Karpas-422 (cell line): ENCODE measurements around the gene PTPRG. TPM values are rescaled to one million over a fixed set of nuclear protein-coding genes. Genes with fewer than 3 reads are reported as not detected.

Experiments
- DNase-seq: peaks from one replicate; pipeline ENCODE4 v3.0.0-alpha.2; 2015
- H2AFZ ChIP-seq: fragments of 200-600 bp; sonication (generic); 2 replicates; pipeline ENCODE4 v1.6.1; 2014; ENCODE audit warnings: antibody characterized with exemption, low read length, mixed read lengths
- H3K27ac ChIP-seq: fragments of 200-600 bp; sonication (generic); 2 replicates; pipeline ENCODE4 v1.5.1; 2014; ENCODE audit warnings: mild to moderate bottlenecking, low read length, moderate library complexity
- H3K27me3 ChIP-seq: fragments of 200-600 bp; sonication (generic); 2 replicates; pipeline ENCODE4 v1.6.1; 2014; ENCODE audit warnings: low read length, mixed read lengths
- H3K36me3 ChIP-seq: fragments of 200-600 bp; sonication (generic); 2 replicates; pipeline ENCODE4 v1.6.1; 2014; ENCODE audit warnings: low read length, mixed read lengths; ENCODE audit not compliant: insufficient read depth
- H3K4me1 ChIP-seq: fragments of 200-600 bp; sonication (generic); 2 replicates; pipeline ENCODE4 v1.6.1; 2014; ENCODE audit warnings: mild to moderate bottlenecking, low read length, mixed read lengths
- H3K4me2 ChIP-seq: fragments of 200-600 bp; sonication (generic); 2 replicates; pipeline ENCODE4 v1.6.1; 2014; ENCODE audit warnings: low read length, low read depth, mild to moderate bottlenecking; ENCODE audit not compliant: poor library complexity, severe bottlenecking
- H3K4me3 ChIP-seq: fragments of 200-600 bp; sonication (generic); 2 replicates; pipeline ENCODE4 v1.5.1; 2014; ENCODE audit warnings: mild to moderate bottlenecking, antibody characterized with exemption, low read length, mixed read lengths
- H3K79me2 ChIP-seq: fragments of 200-600 bp; sonication (generic); 2 replicates; pipeline ENCODE4 v1.6.1; 2014; ENCODE audit warnings: mild to moderate bottlenecking, low read length, mixed read lengths
- H3K9ac ChIP-seq: fragments of 200-600 bp; sonication (generic); 2 replicates; pipeline ENCODE4 v1.6.0; 2014; ENCODE audit warnings: low read length
- H3K9me2 ChIP-seq: fragments of 200-600 bp; sonication (generic), shearing (Covaris generic); replicated peaks from 2 replicates; pipeline ENCODE4 v1.6.0; 2014; ENCODE audit warnings: mild to moderate bottlenecking, low read length, moderate library complexity; ENCODE audit not compliant: insufficient read depth
- H3K9me3 ChIP-seq: fragments of 300-700, 200-600 bp; sonication (generic); 2 replicates; pipeline ENCODE4 v1.6.1; 2014; ENCODE audit warnings: low read length, mixed read lengths
- H4K20me1 ChIP-seq: fragments of 200-600 bp; sonication (generic); 2 replicates; pipeline ENCODE4 v1.6.1; 2014; ENCODE audit warnings: mild to moderate bottlenecking, antibody characterized with exemption, low read length, low read depth; ENCODE audit not compliant: insufficient read depth
- total RNA-seq: library from RNA; depleted of rRNA; stranded (reverse); fragments of >200 nt; shearing (Covaris generic); gene quantifications from 2 replicates; pipeline ENCODE4 v1.2.3, GENCODE V29; 2014; ENCODE audit warnings: low replicate concordance

The PTPRG gene
- total RNA-seq, 1 experiment from 2014 or later, result not detected

- H3K79me2 ChIP-seq, result no peaks in the 10 kb centered on the region
- H4K20me1 ChIP-seq, result no peaks in the 10 kb centered on the region
These were observed 367.5 kb downstream of the PTPRG start for GRCh38 chr3:61928776-61929314.

GRCh38 chr3:61929617-61930016 lies 368.2 kb downstream of the PTPRG start:
- Histone ChIP-seq H4K20me1 (no peaks in the 10 kb centered on the region), H3K27ac (no peak overlapping the region), H3K4me2 (no peak overlapping the region), H3K4me1 (no peaks in the 10 kb centered on the region), H3K9ac (no peak overlapping the region), H3K9me2 (no peaks in the 10 kb centered on the region), H3K27me3 (no peaks in the 10 kb centered on the region), H3K9me3 (no peaks in the 10 kb centered on the region; the same call in 1 of the 2 replicates), H3K79me2 (no peaks in the 10 kb centered on the region), H2AFZ (no peak overlapping the region), H3K4me3 (no peak overlapping the region), H3K36me3 (no peaks in the 10 kb centered on the region)
- DNase-seq, result no peak

More at GRCh38 chr3:61928776-61929314, 367.5 kb downstream of the PTPRG start:
- Histone ChIP-seq H3K4me1 (no peaks in the 10 kb centered on the region), H3K27ac (no peak overlapping the region), H3K9ac (no peak overlapping the region), H3K4me3 (no peak overlapping the region), H3K27me3 (no peaks in the 10 kb centered on the region), H3K36me3 (no peaks in the 10 kb centered on the region), H3K9me2 (no peaks in the 10 kb centered on the region), H3K4me2 (no peak overlapping the region), H2AFZ (no peak overlapping the region), H3K9me3 (no peaks in the 10 kb centered on the region)
- no peak for DNase-seq

GRCh38 chr3:61932499-61932898 lies 371.1 kb downstream of the PTPRG start:
- Histone ChIP-seq H3K9me2 (no peaks in the 10 kb centered on the region), H3K4me1 (no peaks in the 10 kb centered on the region), H3K27me3 (no peaks in the 10 kb centered on the region), H3K36me3 (no peaks in the 10 kb centered on the region), H3K4me2 (no peak overlapping the region), H3K4me3 (no peak overlapping the region), H3K27ac (no peak overlapping the region), H3K9me3 (no peaks in the 10 kb centered on the region; the same call in 1 of the 2 replicates), H3K9ac (no peak overlapping the region), H3K79me2 (no peaks in the 10 kb centered on the region), H4K20me1 (no peaks in the 10 kb centered on the region), H2AFZ (no peak overlapping the region)
- no peak for DNase-seq

- no peaks in the 10 kb centered on the region; the same call in 1 of the 2 replicates for H3K9me3 ChIP-seq
- H3K36me3 ChIP-seq, result no peaks in the 10 kb centered on the region
- no peak overlapping the region for H2AFZ ChIP-seq
- H3K9me2 ChIP-seq, result no peaks in the 10 kb centered on the region
- no peaks in the 10 kb centered on the region for H3K27me3 ChIP-seq
- no peaks in the 10 kb centered on the region for H3K79me2 ChIP-seq
- no peak overlapping the region for H3K9ac ChIP-seq
- no peaks in the 10 kb centered on the region for H4K20me1 ChIP-seq
- no peak overlapping the region for H3K4me2 ChIP-seq
- DNase-seq, result no peak
- no peak overlapping the region for H3K4me3 ChIP-seq
- H3K4me1 ChIP-seq, result no peaks in the 10 kb centered on the region
- no peak overlapping the region for H3K27ac ChIP-seq
These were observed 372.6 kb downstream of the PTPRG start for GRCh38 chr3:61933798-61934504.

- no peaks in the 10 kb centered on the region; the same call in 1 of the 2 replicates for H3K9me3 ChIP-seq
- H3K79me2 ChIP-seq, result no peaks in the 10 kb centered on the region
- no peak overlapping the region for H2AFZ ChIP-seq
- no peaks in the 10 kb centered on the region for H4K20me1 ChIP-seq
- no peaks in the 10 kb centered on the region for H3K36me3 ChIP-seq
- DNase-seq, result no peak
- no peak overlapping the region for H3K9ac ChIP-seq
- H3K27me3 ChIP-seq, result no peaks in the 10 kb centered on the region
- no peaks in the 10 kb centered on the region for H3K9me2 ChIP-seq
- H3K27ac ChIP-seq, result no peak overlapping the region
- H3K4me3 ChIP-seq, result no peak overlapping the region
- H3K4me1 ChIP-seq, result no peaks in the 10 kb centered on the region
- no peak overlapping the region for H3K4me2 ChIP-seq
These were observed 373.1 kb downstream of the PTPRG start for GRCh38 chr3:61934505-61934871.

- no peak for DNase-seq
- Histone ChIP-seq H3K36me3 (no peaks in the 10 kb centered on the region), H3K27me3 (no peaks in the 10 kb centered on the region), H3K79me2 (no peaks in the 10 kb centered on the region), H3K9me3 (no peaks in the 10 kb centered on the region; the same call in 1 of the 2 replicates), H3K9ac (no peak overlapping the region), H3K27ac (no peak overlapping the region), H3K4me2 (no peak overlapping the region), H2AFZ (no peak overlapping the region), H3K4me3 (no peak overlapping the region), H4K20me1 (no peaks in the 10 kb centered on the region), H3K9me2 (no peaks in the 10 kb centered on the region), H3K4me1 (no peaks in the 10 kb centered on the region)
These were observed 374.4 kb downstream of the PTPRG start for GRCh38 chr3:61935814-61936213.

- no peaks in the 10 kb centered on the region for H3K9me2 ChIP-seq
- no peaks in the 10 kb centered on the region for H4K20me1 ChIP-seq
- H2AFZ ChIP-seq, result no peak overlapping the region
- no peaks in the 10 kb centered on the region for H3K4me1 ChIP-seq
- no peaks in the 10 kb centered on the region; the same call in 1 of the 2 replicates for H3K9me3 ChIP-seq
- no peaks in the 10 kb centered on the region for H3K27me3 ChIP-seq
- no peak overlapping the region for H3K4me2 ChIP-seq
- H3K36me3 ChIP-seq, result no peaks in the 10 kb centered on the region
- no peaks in the 10 kb centered on the region for H3K79me2 ChIP-seq
- H3K27ac ChIP-seq, result no peak overlapping the region
- no peak overlapping the region for H3K4me3 ChIP-seq
- peak; percentile 81 for DNase-seq
- H3K9ac ChIP-seq, result no peak overlapping the region
These were observed 375.1 kb downstream of the PTPRG start for GRCh38 chr3:61936344-61936937.

- Histone ChIP-seq H3K79me2 (no peaks in the 10 kb centered on the region), H4K20me1 (no peaks in the 10 kb centered on the region), H3K9me3 (no peaks in the 10 kb centered on the region; the same call in 1 of the 2 replicates), H3K9ac (no peak overlapping the region), H3K4me3 (no peak overlapping the region), H3K36me3 (no peaks in the 10 kb centered on the region), H3K4me2 (no peak overlapping the region), H2AFZ (no peak overlapping the region), H3K9me2 (no peaks in the 10 kb centered on the region), H3K27ac (no peak overlapping the region), H3K4me1 (no peaks in the 10 kb centered on the region), H3K27me3 (no peaks in the 10 kb centered on the region)
- DNase-seq, result no peak
These were observed 376.1 kb downstream of the PTPRG start for GRCh38 chr3:61937477-61937876.
